ENCODE data around the gene GPR17. TPM values are rescaled to one million over a fixed set of nuclear protein-coding genes. Genes with fewer than 3 reads are reported as not detected.

GPR17 gene
- total RNA-seq, 2 experiments from 2014 or later = 0.22 TPM; not detected in 1

GRCh38 chr2:127648321-127648720 is 2.4 kb downstream of the GPR17 start:
- Histone ChIP-seq H3K4me3 (ENCODE audit: low read depth, low read length, poor library complexity, severe bottlenecking) (no peak overlapping the region), H3K4me2 (ENCODE audit: low read length) (no peak overlapping the region), H3K79me2 (ENCODE audit: insufficient read depth, low read depth, low read length) (no peaks in the 10 kb centered on the region), H2AFZ (ENCODE audit: low read length) (no peak overlapping the region), H3K4me1 (ENCODE audit: insufficient read depth, low read length, poor library complexity, severe bottlenecking) (no peaks in the 10 kb centered on the region), H3K9me3 (ENCODE audit: low read length) (no peaks in the 10 kb centered on the region), H3K9me2 (ENCODE audit: insufficient read depth, low read length) (no peaks in the 10 kb centered on the region), H3K36me3 (ENCODE audit: insufficient read depth, low read length) (no peaks in the 10 kb centered on the region), H4K20me1 (ENCODE audit: insufficient read depth, low read length) (no peaks in the 10 kb centered on the region), H3K27ac (ENCODE audit: low read depth, low read length, poor library complexity, severe bottlenecking) (no peak overlapping the region)
- BruUV-seq (replicated peaks) = no TSS peak
- ChIA-PET CTCF (ENCODE audit: unreplicated experiment) (interaction anchor here (1.1 to 4.2 kb wide), 2 partner anchors 11 to 57 kb away, joined by 3 to 21 read pairs; no protein-coding TSS in a partner anchor), POLR2A (no interaction called here)
- TF ChIP-seq EZH2phosphoT487 (IDR thresholded peaks at IDR 0.05; ENCODE audit: borderline replicate concordance, low read depth, low read length) = no peak
- TF ChIP-seq, protein P1, sequence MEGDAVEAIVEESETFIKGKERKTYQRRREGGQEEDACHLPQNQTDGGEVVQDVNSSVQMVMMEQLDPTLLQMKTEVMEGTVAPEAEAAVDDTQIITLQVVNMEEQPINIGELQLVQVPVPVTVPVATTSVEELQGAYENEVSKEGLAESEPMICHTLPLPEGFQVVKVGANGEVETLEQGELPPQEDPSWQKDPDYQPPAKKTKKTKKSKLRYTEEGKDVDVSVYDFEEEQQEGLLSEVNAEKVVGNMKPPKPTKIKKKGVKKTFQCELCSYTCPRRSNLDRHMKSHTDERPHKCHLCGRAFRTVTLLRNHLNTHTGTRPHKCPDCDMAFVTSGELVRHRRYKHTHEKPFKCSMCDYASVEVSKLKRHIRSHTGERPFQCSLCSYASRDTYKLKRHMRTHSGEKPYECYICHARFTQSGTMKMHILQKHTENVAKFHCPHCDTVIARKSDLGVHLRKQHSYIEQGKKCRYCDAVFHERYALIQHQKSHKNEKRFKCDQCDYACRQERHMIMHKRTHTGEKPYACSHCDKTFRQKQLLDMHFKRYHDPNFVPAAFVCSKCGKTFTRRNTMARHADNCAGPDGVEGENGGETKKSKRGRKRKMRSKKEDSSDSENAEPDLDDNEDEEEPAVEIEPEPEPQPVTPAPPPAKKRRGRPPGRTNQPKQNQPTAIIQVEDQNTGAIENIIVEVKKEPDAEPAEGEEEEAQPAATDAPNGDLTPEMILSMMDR (conservative IDR thresholded peaks at IDR 0.05; ENCODE audit: low read length) = no peak
- no peak for DNase-seq (ENCODE audit: low spot score)
- intact Hi-C loops (cut with micrococcal nuclease; ENCODE audit: unreplicated experiment) = no loop called here

GRCh38 chr2:127649100-127649611 is 3.2 kb downstream of the GPR17 start:
- Histone ChIP-seq H3K27ac (ENCODE audit: low read depth, low read length, poor library complexity, severe bottlenecking) (no peak overlapping the region), H3K36me3 (ENCODE audit: insufficient read depth, low read length) (no peaks in the 10 kb centered on the region), H3K4me2 (ENCODE audit: low read length) (0 out of 2 replicates have a peak overlapping the region, but pooled peaks have one; percentile 23), H3K4me1 (ENCODE audit: insufficient read depth, low read length, poor library complexity, severe bottlenecking) (no peaks in the 10 kb centered on the region), H3K9me3 (ENCODE audit: low read length) (no peaks in the 10 kb centered on the region), H3K9me2 (ENCODE audit: insufficient read depth, low read length) (no peaks in the 10 kb centered on the region), H4K20me1 (ENCODE audit: insufficient read depth, low read length) (no peaks in the 10 kb centered on the region), H3K4me3 (ENCODE audit: low read depth, low read length, poor library complexity, severe bottlenecking) (no peak overlapping the region), H2AFZ (ENCODE audit: low read length) (no peak overlapping the region; the same call in 1 of the 2 replicates), H3K79me2 (ENCODE audit: insufficient read depth, low read depth, low read length) (no peaks in the 10 kb centered on the region)
- no peak for DNase-seq (ENCODE audit: low spot score)
- TF ChIP-seq, protein P1 (conservative IDR thresholded peaks at IDR 0.05; ENCODE audit: low read length) = no peak
- no peak for TF ChIP-seq EZH2phosphoT487 (IDR thresholded peaks at IDR 0.05; ENCODE audit: borderline replicate concordance, low read depth, low read length)
- intact Hi-C loops (cut with micrococcal nuclease; ENCODE audit: unreplicated experiment) = no loop called here
- POLR2A ChIA-PET = interaction anchor here (1.8 kb wide), 1 partner anchor 58 kb away, joined by 5 read pairs; no protein-coding TSS in a partner anchor
- BruUV-seq (replicated peaks) = no TSS peak
- CTCF ChIA-PET (ENCODE audit: unreplicated experiment) = interaction anchor here (1.1 to 4.2 kb wide), 2 partner anchors 12 to 58 kb away, joined by 3 to 21 read pairs; no protein-coding TSS in a partner anchor

DNA sequence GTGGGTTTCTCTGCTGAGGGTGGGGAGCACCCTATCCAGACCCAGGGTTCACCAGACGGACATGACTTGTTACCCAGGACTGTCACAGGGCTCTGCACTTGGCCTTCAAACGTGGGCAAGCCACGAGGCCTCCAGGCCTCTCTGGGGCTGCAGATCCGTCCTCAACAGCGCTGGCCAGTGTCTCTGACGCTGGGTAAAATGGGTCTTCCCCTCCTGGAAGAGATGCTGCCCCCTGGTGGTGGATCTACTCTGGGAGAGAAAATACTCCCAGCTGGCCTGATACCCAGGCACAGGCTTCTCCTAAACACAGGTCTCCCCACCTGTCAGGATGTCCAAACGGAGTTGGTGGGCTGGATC is 3.7 kb downstream of the GPR17 start:
- H4K20me1 ChIP-seq (ENCODE audit: insufficient read depth, low read length) = no peaks in the 10 kb centered on the region
- no peaks in the 10 kb centered on the region for H3K79me2 ChIP-seq (ENCODE audit: insufficient read depth, low read depth, low read length)
- peak overlapping the region; percentile 23; the same call in 1 of the 2 replicates for H3K4me2 ChIP-seq (ENCODE audit: low read length)
- H2AFZ ChIP-seq (ENCODE audit: low read length) = no peak overlapping the region; the same call in 1 of the 2 replicates
- no TSS peak for BruUV-seq (replicated peaks)
- TF ChIP-seq EZH2phosphoT487 (IDR thresholded peaks at IDR 0.05; ENCODE audit: borderline replicate concordance, low read depth, low read length) = no peak
- TF ChIP-seq, protein P1 (conservative IDR thresholded peaks at IDR 0.05; ENCODE audit: low read length) = peak; percentile 91
- intact Hi-C loops (cut with micrococcal nuclease; ENCODE audit: unreplicated experiment) = loop anchor here (1.0 kb wide), 1 partner anchor 58 kb away; no protein-coding TSS in a partner anchor
- no peak overlapping the region for H3K4me3 ChIP-seq (ENCODE audit: low read depth, low read length, poor library complexity, severe bottlenecking)
- no peaks in the 10 kb centered on the region for H3K9me3 ChIP-seq (ENCODE audit: low read length)
- H3K9me2 ChIP-seq (ENCODE audit: insufficient read depth, low read length) = no peaks in the 10 kb centered on the region
- peak; percentile 85 for DNase-seq (ENCODE audit: low spot score)
- no peaks in the 10 kb centered on the region for H3K36me3 ChIP-seq (ENCODE audit: insufficient read depth, low read length)
- H3K27ac ChIP-seq (ENCODE audit: low read depth, low read length, poor library complexity, severe bottlenecking) = no peak overlapping the region
- POLR2A ChIA-PET = interaction anchor here (1.8 kb wide), 1 partner anchor 58 kb away, joined by 5 read pairs; no protein-coding TSS in a partner anchor
- H3K4me1 ChIP-seq (ENCODE audit: insufficient read depth, low read length, poor library complexity, severe bottlenecking) = no peaks in the 10 kb centered on the region
- CTCF ChIA-PET (ENCODE audit: unreplicated experiment) = interaction anchor here (4.2 kb wide), 1 partner anchor 59 kb away, joined by 21 read pairs; no protein-coding TSS in a partner anchor

All from OCI-LY7 (cell line).